IMR-90 (cell line): ENCODE measurements around the gene RNF224. TPM values are rescaled to one million over a fixed set of nuclear protein-coding genes. Genes with fewer than 3 reads are reported as not detected.

Experiments used
- ATAC-seq: fragments of 200-7000 bp; cut with Tn5 transposase; 2 replicates; pipeline ENCODE4 v1.9.1; 2020; ENCODE audit warnings: low read depth, mild to moderate bottlenecking, moderate library complexity
- BruUV-seq: library from RNA; stranded (reverse); fragments of 400-500 nt; replicated peaks from 2 replicates; lab custom pipeline; 2021; lab: Mats Ljungman, UMichigan
- CTCF ChIA-PET: fragments of 300-600 bp; formaldehyde crosslinking; extraction: SDS; loops from one replicate; lab custom pipeline; 2021; ENCODE audit warnings: antibody characterized with exemption; lab: Yijun Ruan, JAX
- POLR2A ChIA-PET: fragments of 300-600 bp; sonication (Branson Sonifier 250); formaldehyde crosslinking; loops from one replicate; lab custom pipeline; 2022; ENCODE audit warnings: antibody characterized with exemption; ENCODE audit not compliant: unreplicated experiment; lab: Charles Lee
- DNase-seq: peaks from one replicate; pipeline ENCODE4 v3.0.0; 2013
- H2AFZ ChIP-seq: replicated peaks from 2 replicates; pipeline ENCODE3; 2013; ENCODE audit warnings: low read length, mild to moderate bottlenecking; ENCODE audit not compliant: poor library complexity
- H2AK5ac ChIP-seq: 2 replicates; pipeline ENCODE4 v1.6.1; 2013; ENCODE audit warnings: low read depth, low read length, inconsistent platforms
- H2AK9ac ChIP-seq: replicated peaks from 2 replicates; pipeline ENCODE3; 2013; ENCODE audit warnings: mild to moderate bottlenecking, low read depth, low read length, moderate library complexity; ENCODE audit not compliant: poor library complexity
- H2BK120ac ChIP-seq: 2 replicates; pipeline ENCODE4 v1.6.1; 2013; ENCODE audit warnings: low read depth, low read length, inconsistent platforms
- H2BK15ac ChIP-seq: 3 replicates; pipeline ENCODE4 v1.6.1; 2013; ENCODE audit warnings: low read depth, low read length, inconsistent platforms
- H2BK20ac ChIP-seq: 2 replicates; pipeline ENCODE4 v1.6.1; 2013; ENCODE audit warnings: low read depth, mild to moderate bottlenecking, inconsistent platforms, low read length, moderate library complexity
- H2BK5ac ChIP-seq: 2 replicates; pipeline ENCODE4 v1.6.1; 2013; ENCODE audit warnings: mild to moderate bottlenecking, low read depth, low read length, inconsistent platforms; ENCODE audit not compliant: poor library complexity, severe bottlenecking
- H3K14ac ChIP-seq: replicated peaks from 2 replicates; pipeline ENCODE4 v1.6.1; 2013; ENCODE audit warnings: low read depth, low read length, inconsistent platforms
- H3K18ac ChIP-seq: 2 replicates; pipeline ENCODE4 v1.6.1; 2013; ENCODE audit warnings: low read depth, low read length, control low read depth
- H3K23ac ChIP-seq: 2 replicates; pipeline ENCODE4 v1.6.1; 2013; ENCODE audit warnings: low read depth, low read length, inconsistent platforms
- H3K27ac ChIP-seq: 2 replicates; pipeline ENCODE4 v1.5.1; 2013; ENCODE audit warnings: mild to moderate bottlenecking, control low read depth, low read length; ENCODE audit not compliant: insufficient read depth
- H3K27me3 ChIP-seq: 2 replicates; pipeline ENCODE4 v1.6.1; 2013; ENCODE audit warnings: low read length; ENCODE audit not compliant: control insufficient read depth, insufficient read depth
- H3K36me3 ChIP-seq: 2 replicates; pipeline ENCODE4 v1.6.1; 2013; ENCODE audit warnings: low read length, mixed read lengths; ENCODE audit not compliant: control insufficient read depth, insufficient read depth
- H3K4ac ChIP-seq: 2 replicates; pipeline ENCODE4 v1.6.1; 2013; ENCODE audit warnings: low read depth, low read length, inconsistent platforms
- H3K4me1 ChIP-seq: 2 replicates; pipeline ENCODE4 v1.6.1; 2013; ENCODE audit warnings: low read length, mixed read lengths; ENCODE audit not compliant: control insufficient read depth, insufficient read depth
- H3K4me2 ChIP-seq: 2 replicates; pipeline ENCODE4 v1.6.1; 2013; ENCODE audit warnings: low read depth, mild to moderate bottlenecking, control low read depth, low read length, moderate library complexity
- H3K4me3 ChIP-seq: 2 replicates; pipeline ENCODE4 v1.5.1; 2013; ENCODE audit warnings: low read depth, mild to moderate bottlenecking, control low read depth, low read length, moderate library complexity; ENCODE audit not compliant: insufficient read depth
- H3K56ac ChIP-seq: 2 replicates; pipeline ENCODE4 v1.6.1; 2013; ENCODE audit warnings: low read length, inconsistent platforms; ENCODE audit not compliant: insufficient read depth; ENCODE audit errors: extremely low read depth
- H3K79me1 ChIP-seq, 2 experiments: 2 replicates each; pipeline ENCODE4 v1.6.1; 2013; ENCODE audit warnings: low read length in 2 of 2, inconsistent platforms in 1 of 2, low read depth in 1 of 2
- H3K9ac ChIP-seq: 2 replicates; pipeline ENCODE4 v1.6.1; 2013; ENCODE audit warnings: low read depth, low read length, control low read depth
- H3K9me1 ChIP-seq: 2 replicates; pipeline ENCODE4 v1.6.1; 2013; ENCODE audit warnings: low read length, inconsistent platforms; ENCODE audit not compliant: insufficient read depth
- H3K9me3 ChIP-seq: 2 replicates; pipeline ENCODE4 v1.6.1; 2013; ENCODE audit warnings: low read length; ENCODE audit not compliant: control insufficient read depth, insufficient read depth
- H4K20me1 ChIP-seq: 2 replicates; pipeline ENCODE4 v1.6.1; 2013; ENCODE audit warnings: low read length, inconsistent platforms; ENCODE audit not compliant: insufficient read depth
- H4K5ac ChIP-seq: 2 replicates; pipeline ENCODE4 v1.6.1; 2013; ENCODE audit warnings: mild to moderate bottlenecking, low read depth, low read length, control low read depth
- H4K8ac ChIP-seq, 2 experiments: 2 replicates each; pipeline ENCODE4 v1.6.1; 2013; ENCODE audit warnings: low read depth in 2 of 2, low read length in 2 of 2, control low read depth in 1 of 2, inconsistent platforms in 1 of 2
- H4K91ac ChIP-seq: 2 replicates; pipeline ENCODE4 v1.6.1; 2013; ENCODE audit warnings: low read depth, low read length, inconsistent platforms; ENCODE audit not compliant: insufficient read depth
- BHLHE40 ChIP-seq: fragments of 150-350 bp; IDR thresholded peaks from 2 replicates; pipeline ENCODE4 v1.6.1; 2016; ENCODE audit warnings: mild to moderate bottlenecking, low read depth, low read length
- CEBPB ChIP-seq: IDR thresholded peaks from 2 replicates; pipeline ENCODE4 v1.6.1; 2012; ENCODE audit warnings: low read depth, low read length, improper control_type of control experiment
- CHD1 ChIP-seq: IDR thresholded peaks from 2 replicates; pipeline ENCODE4 v1.6.1; 2012; ENCODE audit warnings: low read depth, low read length, improper control_type of control experiment
- NFE2L2 ChIP-seq: fragments of 150-350 bp; IDR thresholded peaks from 2 replicates; pipeline ENCODE4 v1.6.1; 2016; ENCODE audit warnings: low read depth, mild to moderate bottlenecking, low read length
- POLR2A ChIP-seq: IDR thresholded peaks from 2 replicates; pipeline ENCODE4 v1.6.1; 2012; ENCODE audit warnings: mild to moderate bottlenecking, low read depth, low read length
- RAD21 ChIP-seq: IDR thresholded peaks from 2 replicates; pipeline ENCODE4 v1.6.1; 2012; ENCODE audit warnings: low read length, improper control_type of control experiment
- RFX5 ChIP-seq: IDR thresholded peaks from 2 replicates; pipeline ENCODE4 v1.8.0; 2012; ENCODE audit warnings: low read depth, mild to moderate bottlenecking, low read length, moderate library complexity
- WGBS, 2 experiments: methylation state at CpG; one replicate each; pipeline versions ENCODE4 v1.1.5 to v1.1.7; 2013; ENCODE audit warnings: missing lambda C conversion rate in 2 of 2; ENCODE audit not compliant: insufficient read length in 1 of 2; ENCODE audit errors: extremely low coverage in 2 of 2; 5-methylcytosine and 5-hydroxymethylcytosine counted together
- dilution Hi-C: fragments of 300-500 bp; cut with HindIII; formaldehyde crosslinking; loops from one replicate; pipeline ENCODE4 v1.14.3; 2018; ENCODE audit warnings: low sequenced_read_pairs; ENCODE audit not compliant: unreplicated experiment
- in situ Hi-C: fragments of 300-500 bp; cut with MboI; formaldehyde crosslinking; loops from 3 replicates; pipeline ENCODE4 v1.14.3; 2019; ENCODE audit warnings: low sequenced_read_pairs, inconsistent platforms, mixed read lengths
- intact Hi-C: fragments of 100-400 bp; cut with micrococcal nuclease; formaldehyde crosslinking; loops from 2 replicates; pipeline ENCODE4 v1.10.0; 2022
- polyA plus RNA-seq, 3 experiments: library from polyadenylated mRNA; depleted of rRNA; stranded (reverse); fragments of >200 nt; gene quantifications; 2 replicates each; pipeline ENCODE4 v1.2.3, GENCODE V29; 2012; ENCODE audit warnings: low replicate concordance in 1 of 3
- total RNA-seq: library from RNA; depleted of rRNA; stranded (reverse); fragments of >200 nt; gene quantifications from 2 replicates; pipeline ENCODE4 v1.2.3, GENCODE V29; 2012
- TF ChIP-seq, protein P1 (sequence below): conservative IDR thresholded peaks from 2 replicates; pipeline ENCODE4 v1.5.1; 2012; ENCODE audit warnings: mild to moderate bottlenecking, low read depth, low read length, improper control_type of control experiment
- TF ChIP-seq, protein P2 (sequence below): fragments of 150-350 bp; IDR thresholded peaks from 2 replicates; pipeline ENCODE4 v1.6.1; 2017; ENCODE audit warnings: mild to moderate bottlenecking, antibody characterized with exemption, low read length, low read depth
- TF ChIP-seq, protein P3 (sequence below): fragments of 150-350 bp; IDR thresholded peaks from 2 replicates; pipeline ENCODE4 v1.6.1; 2016; ENCODE audit warnings: low read depth, mild to moderate bottlenecking, low read length, moderate library complexity, borderline replicate concordance

Gene RNF224
- total and polyA plus RNA-seq, 2 of the 4 experiments (the other 2 are of a cell fraction): not detected

DNA sequence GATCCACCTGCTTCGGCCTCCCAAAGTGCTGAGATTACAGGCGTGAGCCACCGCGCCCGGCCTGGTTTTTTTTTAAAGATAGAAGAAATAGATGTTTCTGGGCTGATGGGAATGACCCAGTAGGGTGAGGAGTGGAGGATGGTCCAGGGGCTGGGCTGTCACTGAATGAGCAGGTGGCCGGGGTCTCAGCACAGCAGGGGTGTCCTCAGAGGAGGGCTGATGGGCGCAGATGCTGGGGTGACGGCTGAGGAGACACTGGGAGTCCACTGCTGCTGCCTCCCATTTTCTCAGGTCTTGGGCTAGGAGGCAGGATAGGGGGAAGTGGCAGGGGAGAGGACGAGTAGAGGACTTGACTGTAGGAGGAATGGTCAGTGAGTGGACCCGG lies 47.9 kb downstream of the RNF224 start:
- H2BK20ac ChIP-seq: no peak overlapping the region
- DNase-seq (no peak), ATAC-seq (no peak)
- H3K36me3 ChIP-seq: peaks cover 42% of the 10 kb centered on the region
- intact Hi-C loops (no loop called here), in situ Hi-C loops (no loop called here), dilution Hi-C loops (no loop called here)
- no peaks in the 10 kb centered on the region; the same call in 1 of the 2 replicates for H3K9me1 ChIP-seq
- no peak overlapping the region for H3K18ac ChIP-seq
- no peak overlapping the region for H3K4ac ChIP-seq
- H4K91ac ChIP-seq: no peak overlapping the region
- H2BK120ac ChIP-seq: no peak overlapping the region
- no peak overlapping the region for H3K4me2 ChIP-seq
- no peak overlapping the region for H2BK15ac ChIP-seq
- no peak overlapping the region for H2AFZ ChIP-seq
- no peak overlapping the region for H2AK5ac ChIP-seq
- no TSS peak for BruUV-seq
- ChIA-PET POLR2A (interaction anchor here (0.6 kb wide), 1 partner anchor 433 kb away, joined by 4 read pairs; the partner anchor contains the start of gene AJM1), CTCF (no interaction called here)
- no peak overlapping the region for H2BK5ac ChIP-seq
- no peaks in the 10 kb centered on the region for H3K27me3 ChIP-seq
- H3K27ac ChIP-seq: no peak overlapping the region
- H4K8ac ChIP-seq: no peak overlapping the region
- WGBS, 2 experiments: 85% methylated on average over 5 of the region's 10 CpGs; no CpG with 5 or more reads in 1 of the 2 experiments
- no peaks in the 10 kb centered on the region for H3K9me3 ChIP-seq
- TF ChIP-seq, protein P1, sequence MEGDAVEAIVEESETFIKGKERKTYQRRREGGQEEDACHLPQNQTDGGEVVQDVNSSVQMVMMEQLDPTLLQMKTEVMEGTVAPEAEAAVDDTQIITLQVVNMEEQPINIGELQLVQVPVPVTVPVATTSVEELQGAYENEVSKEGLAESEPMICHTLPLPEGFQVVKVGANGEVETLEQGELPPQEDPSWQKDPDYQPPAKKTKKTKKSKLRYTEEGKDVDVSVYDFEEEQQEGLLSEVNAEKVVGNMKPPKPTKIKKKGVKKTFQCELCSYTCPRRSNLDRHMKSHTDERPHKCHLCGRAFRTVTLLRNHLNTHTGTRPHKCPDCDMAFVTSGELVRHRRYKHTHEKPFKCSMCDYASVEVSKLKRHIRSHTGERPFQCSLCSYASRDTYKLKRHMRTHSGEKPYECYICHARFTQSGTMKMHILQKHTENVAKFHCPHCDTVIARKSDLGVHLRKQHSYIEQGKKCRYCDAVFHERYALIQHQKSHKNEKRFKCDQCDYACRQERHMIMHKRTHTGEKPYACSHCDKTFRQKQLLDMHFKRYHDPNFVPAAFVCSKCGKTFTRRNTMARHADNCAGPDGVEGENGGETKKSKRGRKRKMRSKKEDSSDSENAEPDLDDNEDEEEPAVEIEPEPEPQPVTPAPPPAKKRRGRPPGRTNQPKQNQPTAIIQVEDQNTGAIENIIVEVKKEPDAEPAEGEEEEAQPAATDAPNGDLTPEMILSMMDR: no peak
- TF ChIP-seq NFE2L2 (no peak), CHD1 (no peak), CEBPB (no peak), RFX5 (no peak), POLR2A (no peak), RAD21 (no peak), BHLHE40 (no peak)
- TF ChIP-seq, protein P2, sequence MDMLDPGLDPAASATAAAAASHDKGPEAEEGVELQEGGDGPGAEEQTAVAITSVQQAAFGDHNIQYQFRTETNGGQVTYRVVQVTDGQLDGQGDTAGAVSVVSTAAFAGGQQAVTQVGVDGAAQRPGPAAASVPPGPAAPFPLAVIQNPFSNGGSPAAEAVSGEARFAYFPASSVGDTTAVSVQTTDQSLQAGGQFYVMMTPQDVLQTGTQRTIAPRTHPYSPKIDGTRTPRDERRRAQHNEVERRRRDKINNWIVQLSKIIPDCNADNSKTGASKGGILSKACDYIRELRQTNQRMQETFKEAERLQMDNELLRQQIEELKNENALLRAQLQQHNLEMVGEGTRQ: no peak
- TF ChIP-seq, protein P3, sequence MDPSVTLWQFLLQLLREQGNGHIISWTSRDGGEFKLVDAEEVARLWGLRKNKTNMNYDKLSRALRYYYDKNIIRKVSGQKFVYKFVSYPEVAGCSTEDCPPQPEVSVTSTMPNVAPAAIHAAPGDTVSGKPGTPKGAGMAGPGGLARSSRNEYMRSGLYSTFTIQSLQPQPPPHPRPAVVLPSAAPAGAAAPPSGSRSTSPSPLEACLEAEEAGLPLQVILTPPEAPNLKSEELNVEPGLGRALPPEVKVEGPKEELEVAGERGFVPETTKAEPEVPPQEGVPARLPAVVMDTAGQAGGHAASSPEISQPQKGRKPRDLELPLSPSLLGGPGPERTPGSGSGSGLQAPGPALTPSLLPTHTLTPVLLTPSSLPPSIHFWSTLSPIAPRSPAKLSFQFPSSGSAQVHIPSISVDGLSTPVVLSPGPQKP: no peak
- H3K4me1 ChIP-seq: peaks cover 16% of the 10 kb centered on the region
- no peak overlapping the region for H3K9ac ChIP-seq
- no peak overlapping the region for H3K56ac ChIP-seq
- H4K20me1 ChIP-seq: peaks cover 24% of the 10 kb centered on the region
- peaks cover 3 to 64% of the 10 kb centered on the region in 2 experiments for H3K79me1 ChIP-seq
- H3K4me3 ChIP-seq: no peak overlapping the region
- H2AK9ac ChIP-seq: peak overlapping the region; percentile 81
- no peak overlapping the region for H3K14ac ChIP-seq
- H4K5ac ChIP-seq: no peak overlapping the region
- no peak overlapping the region for H3K23ac ChIP-seq
